ENCODE results near the gene SPTLC1. TPM values are rescaled to one million over a fixed set of nuclear protein-coding genes. Genes with fewer than 3 reads are reported as not detected.
A peak's percentile ranks its signal among the peaks of the same experiment; 100 is the strongest.
"Not testable (repeated sequence)": the region's sequence is repeated elsewhere in the genome, so short reads cannot be mapped to it uniquely, and the experiment has no call there.

Gene SPTLC1
- total and polyA plus RNA-seq, 2 experiments from 2014 or later: 42.6 to 46.0 TPM

DNA sequence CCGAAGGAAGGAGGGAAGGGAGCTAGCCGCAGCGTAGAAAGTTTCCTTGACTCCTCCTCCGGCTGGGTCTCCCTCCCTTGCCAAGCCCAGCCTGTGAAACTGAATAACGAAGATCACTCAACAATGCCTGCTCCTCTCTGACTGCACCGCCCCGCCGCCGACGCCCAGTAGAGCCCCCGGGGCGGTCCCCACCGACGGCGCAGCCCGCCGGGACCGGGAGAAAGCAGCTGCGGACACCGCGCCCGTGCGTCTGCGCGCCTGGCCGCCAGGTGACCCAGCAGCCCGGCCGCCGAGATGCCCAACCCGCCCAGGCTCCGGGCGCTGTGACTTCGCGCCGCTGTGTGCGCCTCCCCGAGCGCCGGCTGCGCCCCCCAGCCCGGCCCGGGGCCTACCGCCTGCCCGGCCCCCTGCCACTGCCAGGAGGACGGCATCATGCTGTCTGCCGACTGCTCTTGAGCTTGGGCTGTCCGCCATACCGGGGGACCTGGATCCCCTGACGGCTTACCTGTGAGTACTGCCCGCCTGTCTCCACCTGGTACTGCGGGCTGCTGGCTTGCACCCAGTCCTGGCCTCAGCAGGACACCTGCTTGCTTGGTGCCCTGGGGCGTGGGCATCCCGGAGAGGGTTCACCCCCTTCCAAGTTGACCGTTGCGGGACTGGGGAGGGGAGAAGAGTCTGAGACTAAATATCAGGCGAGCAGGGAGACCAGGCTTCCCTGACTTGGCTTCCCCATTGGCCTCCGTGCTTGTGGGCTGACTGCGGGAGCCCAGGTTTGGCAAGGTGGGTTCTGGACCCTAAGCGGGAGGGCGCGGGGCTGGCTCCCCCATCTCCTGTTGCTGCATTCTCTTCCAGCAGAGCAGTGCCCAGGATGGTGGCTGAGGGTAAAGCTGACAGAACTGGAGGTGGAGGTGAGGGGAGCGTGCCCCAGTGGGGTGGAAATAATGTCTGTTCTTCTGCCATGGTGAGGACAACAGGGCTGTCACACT is 26.2 kb upstream of the SPTLC1 start:
- Histone ChIP-seq H3K4me1 (ENCODE audit: low read depth) (no peaks in the 10 kb centered on the region), H3K27ac (no peak overlapping the region), H3K4me3 (no peak overlapping the region), H3K27me3 (peaks cover 34% of the 10 kb centered on the region), H3K36me3 (no peaks in the 10 kb centered on the region), H3K9me3 (ENCODE audit: low read depth) (no peaks in the 10 kb centered on the region)
- TF ChIP-seq, protein P1, sequence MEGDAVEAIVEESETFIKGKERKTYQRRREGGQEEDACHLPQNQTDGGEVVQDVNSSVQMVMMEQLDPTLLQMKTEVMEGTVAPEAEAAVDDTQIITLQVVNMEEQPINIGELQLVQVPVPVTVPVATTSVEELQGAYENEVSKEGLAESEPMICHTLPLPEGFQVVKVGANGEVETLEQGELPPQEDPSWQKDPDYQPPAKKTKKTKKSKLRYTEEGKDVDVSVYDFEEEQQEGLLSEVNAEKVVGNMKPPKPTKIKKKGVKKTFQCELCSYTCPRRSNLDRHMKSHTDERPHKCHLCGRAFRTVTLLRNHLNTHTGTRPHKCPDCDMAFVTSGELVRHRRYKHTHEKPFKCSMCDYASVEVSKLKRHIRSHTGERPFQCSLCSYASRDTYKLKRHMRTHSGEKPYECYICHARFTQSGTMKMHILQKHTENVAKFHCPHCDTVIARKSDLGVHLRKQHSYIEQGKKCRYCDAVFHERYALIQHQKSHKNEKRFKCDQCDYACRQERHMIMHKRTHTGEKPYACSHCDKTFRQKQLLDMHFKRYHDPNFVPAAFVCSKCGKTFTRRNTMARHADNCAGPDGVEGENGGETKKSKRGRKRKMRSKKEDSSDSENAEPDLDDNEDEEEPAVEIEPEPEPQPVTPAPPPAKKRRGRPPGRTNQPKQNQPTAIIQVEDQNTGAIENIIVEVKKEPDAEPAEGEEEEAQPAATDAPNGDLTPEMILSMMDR (IDR thresholded peaks at IDR 0.05; ENCODE audit: low read depth, low read length): no peak
- peak; percentile 40 to 57 for DNase-seq (ENCODE audit: low read depth in 1 of 2, low spot score in 1 of 2)

- Histone ChIP-seq H3K27me3 (peaks cover 34% of the 10 kb centered on the region), H3K9me3 (ENCODE audit: low read depth) (no peaks in the 10 kb centered on the region), H3K4me1 (ENCODE audit: low read depth) (no peaks in the 10 kb centered on the region), H3K4me3 (no peak overlapping the region), H3K36me3 (no peaks in the 10 kb centered on the region), H3K27ac (no peak overlapping the region)
- no peak for DNase-seq (ENCODE audit: low read depth in 1 of 2, low spot score in 1 of 2)
- TF ChIP-seq, protein P1 (IDR thresholded peaks at IDR 0.05; ENCODE audit: low read depth, low read length): no peak
These were observed 25.5 kb upstream of the SPTLC1 start for GRCh38 chr9:92140754-92141143.

GRCh38 chr9:92140074-92140753 is 25.0 kb upstream of the SPTLC1 start:
- TF ChIP-seq, protein P1 (IDR thresholded peaks at IDR 0.05; ENCODE audit: low read depth, low read length): peak; percentile 95
- Histone ChIP-seq H3K4me3 (no peak overlapping the region), H3K36me3 (no peaks in the 10 kb centered on the region), H3K27ac (no peak overlapping the region), H3K27me3 (peaks cover 34% of the 10 kb centered on the region), H3K4me1 (ENCODE audit: low read depth) (no peaks in the 10 kb centered on the region), H3K9me3 (ENCODE audit: low read depth) (no peaks in the 10 kb centered on the region)
- peak; percentile 79 to 85 for DNase-seq (ENCODE audit: low read depth in 1 of 2, low spot score in 1 of 2)

DNA sequence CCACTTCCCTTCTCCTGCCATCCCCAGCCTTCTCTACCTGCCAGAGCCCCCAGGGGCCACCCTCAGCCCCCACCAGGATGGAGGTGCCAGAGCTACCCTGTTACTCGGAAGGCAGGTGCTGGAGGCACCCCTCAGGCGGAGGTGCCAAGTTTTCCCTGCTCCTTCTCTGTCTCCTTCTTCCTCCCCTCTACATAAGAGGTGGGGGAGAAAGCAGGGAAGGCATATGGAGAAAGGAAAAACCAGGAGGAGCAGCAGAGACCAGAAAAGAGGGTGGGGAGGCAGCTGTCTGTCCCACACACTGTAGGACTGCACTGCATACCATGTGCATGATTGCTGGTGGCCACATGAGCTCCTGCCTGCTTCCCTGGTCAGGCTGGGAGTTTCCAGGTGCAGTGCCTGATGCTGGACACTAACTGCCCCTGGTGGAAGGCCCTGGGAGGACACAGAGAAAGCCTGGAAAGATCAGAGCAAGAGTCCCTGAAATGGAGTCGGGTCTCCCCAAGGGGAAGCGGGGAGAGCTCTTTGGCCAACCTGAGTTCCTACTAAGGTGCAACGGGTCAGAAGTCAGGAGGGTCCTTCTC is 23.8 kb upstream of the SPTLC1 start:
- TF ChIP-seq, protein P1 (IDR thresholded peaks at IDR 0.05; ENCODE audit: low read depth, low read length): peak; percentile 30
- H3K9me3 ChIP-seq (ENCODE audit: low read depth); H3K27ac ChIP-seq; H3K36me3 ChIP-seq; H3K4me1 ChIP-seq (ENCODE audit: low read depth); H3K4me3 ChIP-seq: not testable (repeated sequence)
- DNase-seq (ENCODE audit: low read depth in 1 of 2, low spot score in 1 of 2): peak in 1 of 2 donors; percentile 25
- H3K27me3 ChIP-seq: peaks cover 34% of the 10 kb centered on the region

- Histone ChIP-seq H3K27me3 (peaks cover 28% of the 10 kb centered on the region), H3K9me3 (ENCODE audit: low read depth) (no peaks in the 10 kb centered on the region), H3K4me1 (ENCODE audit: low read depth) (no peaks in the 10 kb centered on the region), H3K27ac (no peak overlapping the region), H3K4me3 (no peak overlapping the region), H3K36me3 (no peaks in the 10 kb centered on the region)
- TF ChIP-seq, protein P1 (IDR thresholded peaks at IDR 0.05; ENCODE audit: low read depth, low read length): peak; percentile 77
- peak; percentile 67 to 85 for DNase-seq (ENCODE audit: low read depth in 1 of 2, low spot score in 1 of 2)
These were observed 23.1 kb upstream of the SPTLC1 start for GRCh38 chr9:92138157-92138959.

Measured in cardiac muscle cell (in vitro differentiated cells and primary cell).